Stimulated activated CD4-positive, alpha-beta T cell treated with anti-CD3 and anti-CD28 coated beads, Interleukin-15, amount 100 ng/mL, for 48 hours (primary cell): ENCODE results near the gene HCRTR1.

Experiments used
- DNase-seq, 2 donors: peaks; one replicate each; pipeline ENCODE4 v3.0.0-alpha.2; 2020; ENCODE audit warnings: low read depth in 2 of 2

HCRTR1 gene

DNA sequence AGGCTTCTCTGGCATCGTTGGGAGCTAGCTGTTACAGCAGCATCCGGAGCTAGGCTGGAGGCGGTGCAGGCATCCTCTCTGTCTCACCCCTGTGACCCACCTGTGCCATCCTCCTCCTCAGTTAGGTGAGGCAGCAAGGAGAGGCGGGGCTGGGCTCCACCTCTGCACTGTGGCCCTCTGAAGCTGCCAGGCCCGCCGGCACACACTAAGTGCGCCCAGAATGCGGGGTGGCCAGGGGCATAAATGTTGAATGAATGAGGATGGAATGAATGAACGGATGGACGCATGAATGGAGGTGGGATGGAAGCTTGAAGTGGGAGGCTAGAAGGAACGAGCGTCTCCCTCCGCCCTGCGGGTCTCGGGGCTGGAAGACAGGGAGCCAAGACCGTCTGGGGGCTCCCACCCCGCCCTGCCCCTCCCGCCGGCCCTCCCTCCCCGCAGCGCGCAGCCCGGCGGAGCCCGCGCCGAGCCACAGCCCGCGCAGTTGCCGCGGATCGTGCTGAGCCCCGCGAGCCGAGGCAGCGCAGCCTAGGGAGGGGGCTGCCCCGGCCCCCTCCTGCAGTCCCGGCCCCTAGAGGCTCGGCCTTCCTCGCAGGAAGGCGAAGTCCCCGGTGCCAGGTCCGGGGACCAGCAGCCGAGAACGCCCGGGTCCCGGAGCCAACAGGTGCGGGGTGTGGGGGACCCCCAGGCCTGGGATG, at the start of gene HCRTR1:
Gene HCRTR1 (plus strand): TSS at position 472 of the 698 bp plus-strand sequence. CDS start 1,504 bp downstream, outside the sequence.
- DNase-seq = no peak

DNA sequence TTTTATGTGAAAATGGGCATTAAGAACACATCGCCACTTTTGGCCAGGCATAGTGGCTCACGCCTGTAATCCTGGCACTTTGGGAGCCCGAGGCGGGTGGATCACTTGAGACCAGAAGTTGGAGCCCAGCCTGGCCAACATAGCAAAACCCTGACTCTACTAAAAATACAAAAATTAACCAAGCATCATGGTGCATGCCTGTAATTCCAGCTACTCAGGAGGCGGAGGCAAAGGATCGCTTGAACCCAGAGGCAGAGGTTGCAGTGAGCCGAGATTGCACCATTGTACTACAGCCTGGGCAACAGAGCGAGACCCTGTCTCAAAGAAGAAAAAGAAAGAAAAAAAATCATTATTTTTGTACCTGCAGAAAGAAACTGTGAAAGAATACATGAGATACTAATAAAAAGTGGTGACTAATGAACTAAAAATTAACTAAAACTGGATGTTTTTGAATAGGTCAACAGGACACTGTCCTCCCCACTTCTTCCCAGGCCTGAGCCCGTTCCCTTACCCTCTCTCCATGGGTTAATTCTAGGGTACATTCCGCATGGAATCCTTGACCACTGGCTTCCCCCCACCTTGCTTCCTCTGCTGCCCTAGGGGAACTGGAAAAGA, 49.4 kb upstream of the HCRTR1 start:
- no peak for DNase-seq

DNA sequence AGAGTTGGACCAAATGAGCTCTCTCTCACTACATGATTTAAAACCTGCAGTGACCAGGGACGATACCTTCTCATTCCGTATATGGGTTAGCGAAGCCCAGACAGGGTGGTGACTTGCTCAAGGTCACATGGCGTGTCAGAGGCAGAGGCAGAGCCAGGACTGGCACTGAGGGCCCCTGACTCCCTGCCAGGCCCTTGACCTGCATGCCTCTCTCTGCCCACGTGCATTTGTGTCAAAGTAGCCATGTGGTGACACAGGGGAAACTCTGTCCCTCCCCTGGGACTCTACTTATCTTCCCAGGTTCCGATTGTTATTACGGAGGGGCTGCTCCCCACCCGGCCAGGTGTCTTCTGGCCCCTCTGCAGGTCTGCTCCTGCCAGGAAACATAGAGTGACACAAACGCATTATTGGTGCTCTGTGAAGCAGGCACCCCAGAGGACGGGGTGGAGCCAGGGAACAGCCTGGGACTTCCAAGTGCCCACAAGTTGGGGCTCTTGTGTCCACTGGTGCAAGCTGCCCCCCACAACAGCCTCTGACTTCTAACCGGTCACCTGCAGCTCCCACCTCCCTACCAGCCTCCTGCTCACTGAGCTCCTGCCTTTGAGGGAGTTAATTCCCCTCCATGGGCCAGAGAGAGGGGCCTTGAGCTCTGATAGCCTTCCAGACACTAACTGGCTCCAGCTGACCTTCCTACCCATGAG, 48.4 kb upstream of the HCRTR1 start:
- no peak for DNase-seq

DNA sequence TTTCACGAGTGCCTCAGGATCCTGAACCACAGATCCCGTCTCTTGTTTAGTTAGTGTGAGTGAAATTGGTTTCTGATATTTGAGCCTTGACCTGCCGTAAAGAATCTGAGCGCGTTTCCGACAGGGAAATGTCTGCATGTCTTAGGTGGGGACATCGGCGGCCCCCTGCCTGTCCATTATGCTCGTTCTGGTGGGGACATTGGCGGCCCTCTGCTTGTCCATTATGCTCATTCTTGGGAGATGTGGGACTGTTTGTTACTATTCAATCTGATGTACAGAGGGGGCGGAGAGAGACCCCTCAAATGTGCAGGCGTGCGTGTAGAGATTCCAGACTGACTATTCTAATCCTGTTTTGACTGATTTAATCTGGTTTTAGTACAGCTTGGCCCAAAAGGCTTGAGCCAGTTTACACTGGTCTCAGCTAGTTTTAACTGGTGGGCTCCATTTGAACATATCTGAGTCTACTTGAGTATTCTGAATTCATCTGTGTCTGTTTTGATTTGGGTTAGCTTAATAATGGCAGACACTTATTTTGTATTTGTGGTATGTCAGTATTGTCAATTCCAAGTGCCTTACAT, 47.8 kb upstream of the HCRTR1 start:
- no peak for DNase-seq

DNA sequence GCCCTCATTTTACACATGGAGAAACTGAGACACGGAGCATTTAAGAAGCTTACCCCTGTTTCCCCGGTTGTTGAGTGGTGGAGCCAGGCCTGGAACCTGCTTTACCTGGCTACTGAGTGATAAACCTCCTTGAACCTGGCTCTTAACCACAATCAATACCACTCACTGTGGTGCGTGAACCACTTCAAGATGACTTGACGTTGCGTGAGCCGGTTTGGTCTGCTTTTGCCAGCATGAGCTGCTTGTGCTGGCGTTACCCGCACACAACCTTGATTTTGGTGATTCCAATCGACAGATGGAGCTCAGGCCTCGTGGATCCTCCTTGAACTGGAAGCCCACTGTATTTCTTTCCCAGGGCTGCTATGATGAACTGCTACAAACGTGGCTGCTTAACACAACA, 47.3 kb upstream of the HCRTR1 start:
- no peak for DNase-seq

DNA sequence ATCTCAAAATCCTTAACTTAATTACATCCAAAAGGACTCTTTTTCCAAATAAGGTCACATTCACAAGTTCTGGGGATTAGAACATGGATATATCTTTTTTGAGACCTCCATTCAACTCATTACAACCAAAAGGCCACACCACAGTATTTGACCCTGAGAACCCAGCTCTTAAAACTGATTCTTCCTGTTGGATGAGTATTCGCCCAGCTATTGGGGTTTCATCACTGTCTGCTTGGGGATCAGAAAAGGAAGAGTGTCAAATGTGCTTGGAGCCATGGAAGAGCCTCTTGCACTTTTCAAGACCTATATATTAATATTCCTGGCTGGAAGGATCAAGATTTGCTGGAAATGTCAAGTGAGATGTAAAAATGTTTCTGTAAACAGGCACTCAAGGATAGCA, 46.6 kb upstream of the HCRTR1 start:
- no peak for DNase-seq

DNA sequence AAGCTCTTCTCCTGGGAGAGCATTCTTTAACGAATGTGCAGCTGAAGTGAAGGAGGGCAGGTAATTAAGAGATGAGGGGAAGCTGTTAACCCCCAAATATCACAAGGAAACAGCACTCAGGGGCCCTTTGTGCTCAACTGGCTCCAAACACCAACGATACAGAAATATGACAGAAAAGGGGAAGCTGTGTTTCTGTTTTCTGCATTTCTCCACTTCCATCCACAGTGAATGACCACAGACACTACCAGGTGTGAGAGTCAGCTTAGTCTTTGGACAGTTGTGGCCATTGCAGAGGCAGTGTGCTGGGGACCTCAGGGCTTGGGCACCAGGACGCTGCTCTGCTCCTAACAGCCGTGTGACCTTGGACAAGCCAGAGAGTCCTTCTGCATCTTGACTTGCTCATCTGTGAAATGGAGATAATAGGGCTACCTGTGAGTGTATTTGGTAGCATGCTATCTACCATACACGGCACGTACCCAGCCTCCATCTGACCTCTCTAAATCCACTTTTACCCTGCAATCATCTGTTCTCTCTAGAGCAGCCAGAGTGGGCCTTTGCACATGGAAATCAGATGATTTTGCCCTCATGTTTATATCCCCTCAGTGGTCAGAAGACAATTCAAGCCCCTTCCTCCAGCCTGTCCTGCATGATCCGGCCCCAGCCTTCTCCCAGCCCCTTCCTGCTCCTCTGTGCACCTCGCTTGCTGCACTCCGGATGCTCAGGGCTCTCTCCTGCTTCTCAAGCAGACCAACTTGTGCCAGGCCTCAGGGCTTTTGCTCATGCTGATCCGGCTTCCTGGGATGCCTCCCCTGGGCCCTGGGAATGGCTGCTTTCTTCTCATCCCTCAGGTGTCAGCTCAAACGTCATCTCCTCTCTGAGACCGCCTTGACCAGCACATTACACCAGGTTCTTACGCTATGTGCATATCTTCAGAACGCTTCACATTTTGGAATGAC, 45.9 kb upstream of the HCRTR1 start:
- DNase-seq = no peak

DNA sequence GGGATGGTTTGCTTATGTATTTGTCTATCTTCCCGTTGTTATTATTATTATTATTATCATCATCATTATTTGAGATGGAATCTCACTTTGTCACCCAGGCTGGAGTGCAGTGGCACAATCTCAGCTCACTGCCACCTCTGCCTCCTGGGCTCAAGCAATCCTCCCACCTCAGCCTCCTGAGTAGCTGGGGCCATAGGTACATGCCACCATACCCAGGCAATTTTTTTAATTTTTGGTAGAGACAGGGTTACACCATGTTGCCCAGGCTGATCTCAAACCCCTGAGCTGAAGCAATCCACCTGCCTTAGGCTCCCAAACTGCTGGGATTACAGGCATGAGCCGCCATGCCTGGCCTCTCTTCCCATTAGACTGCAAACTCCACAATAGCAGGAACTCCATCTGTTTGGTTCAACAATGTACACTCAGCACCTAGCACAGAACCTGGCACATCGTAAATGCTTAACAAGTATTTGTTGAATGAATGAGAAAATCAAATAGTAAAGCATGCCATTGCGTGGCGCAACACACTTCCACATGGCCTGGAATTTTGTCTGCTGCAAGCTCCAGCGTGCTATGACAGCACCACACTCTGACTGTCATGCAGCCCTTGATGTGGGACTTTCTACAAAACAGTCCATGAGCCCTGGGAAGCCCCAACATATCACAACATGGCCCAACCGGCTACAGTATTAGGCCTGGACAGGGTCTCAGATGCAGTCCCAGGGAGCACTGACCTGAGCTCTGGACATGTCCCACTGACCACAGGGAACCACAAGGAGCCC, 45.0 kb upstream of the HCRTR1 start:
- no peak for DNase-seq

DNA sequence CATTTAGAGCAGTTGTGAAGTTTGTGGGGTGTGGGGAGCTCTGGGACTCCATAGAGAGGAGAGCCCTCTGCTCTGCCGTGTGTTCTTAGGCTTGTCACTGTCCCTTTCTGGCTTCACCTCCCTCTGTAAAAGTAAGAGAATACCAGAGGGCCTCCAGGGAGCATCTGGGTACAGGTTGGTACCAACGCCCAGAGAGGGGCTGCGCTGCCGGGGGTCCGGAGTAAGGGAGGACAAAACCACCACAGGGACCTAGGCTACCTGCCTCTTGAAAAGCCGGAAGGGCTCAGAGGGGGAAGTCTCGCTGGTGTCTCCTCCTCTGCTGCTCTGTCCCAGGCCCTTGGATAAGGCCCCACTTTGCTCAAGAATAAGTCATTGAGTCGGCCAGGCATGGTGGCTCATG, 44.2 kb upstream of the HCRTR1 start:
- DNase-seq = no peak

DNA sequence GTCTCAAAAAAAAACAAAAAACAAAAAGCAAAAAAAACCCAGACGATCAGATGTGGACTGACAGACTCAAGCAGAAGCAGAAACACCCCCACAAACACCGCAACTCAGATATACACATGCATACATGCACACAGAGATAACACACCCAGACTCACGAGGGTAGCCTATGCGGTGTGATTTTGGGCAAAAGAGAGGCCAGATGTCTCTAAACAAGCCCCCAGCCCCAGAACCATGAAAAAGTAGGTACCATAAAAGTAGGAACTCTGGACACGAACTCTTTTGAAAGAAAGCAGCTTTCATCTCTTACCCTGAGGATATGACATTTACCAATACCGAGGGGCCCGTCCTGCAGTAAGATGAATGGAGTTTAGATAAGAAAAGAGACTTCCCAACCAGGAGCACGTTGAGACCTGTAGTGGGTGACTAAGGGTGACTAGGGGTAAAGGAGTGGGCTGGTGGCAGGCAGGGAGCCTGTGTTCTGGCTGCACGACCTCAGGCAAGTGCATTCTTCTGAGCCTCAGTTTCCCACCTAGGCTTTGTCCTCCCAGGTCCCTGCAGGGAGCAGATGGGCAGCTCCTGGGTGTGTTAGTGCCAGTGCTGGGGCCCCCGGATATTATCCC, 42.6 kb upstream of the HCRTR1 start:
- no peak for DNase-seq

DNA sequence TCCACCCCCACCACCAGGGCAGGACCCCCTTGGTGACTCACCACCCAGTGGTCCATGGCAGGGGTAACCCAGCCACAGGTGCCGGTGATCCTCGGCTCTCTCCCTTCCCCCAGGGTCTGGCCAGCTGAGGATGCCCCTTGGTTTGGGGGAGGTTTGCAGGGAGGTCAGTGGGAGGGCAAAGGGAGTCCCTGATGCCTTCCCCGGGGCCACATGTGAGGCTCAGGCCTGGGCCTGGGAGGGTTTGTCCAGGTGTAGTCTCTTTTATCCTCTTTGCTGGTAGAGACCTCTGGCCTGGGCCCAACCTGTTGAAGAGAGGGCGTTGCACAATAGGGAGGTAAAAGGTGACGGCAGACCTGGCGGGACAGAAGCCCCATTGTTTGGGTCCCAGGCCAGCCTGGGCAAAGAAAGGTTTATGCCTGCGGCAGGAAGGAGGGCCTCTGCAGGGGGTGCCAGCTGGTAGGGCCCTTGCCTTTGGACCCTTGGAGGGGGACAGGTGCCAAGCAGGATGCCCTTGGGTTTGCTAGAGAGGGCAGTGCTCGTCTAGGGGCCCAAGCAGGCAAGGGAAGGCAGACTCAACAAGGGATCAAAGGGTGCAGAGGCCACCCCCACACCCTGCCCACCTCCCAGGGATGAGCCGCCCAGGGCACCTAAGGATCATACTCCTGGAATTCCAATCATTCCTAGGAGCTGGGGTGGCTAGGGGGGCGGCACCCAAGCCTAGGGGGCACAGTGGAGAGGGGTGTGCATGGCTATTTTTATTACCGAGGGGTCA, 41.9 kb upstream of the HCRTR1 start:
- no peak for DNase-seq

DNA sequence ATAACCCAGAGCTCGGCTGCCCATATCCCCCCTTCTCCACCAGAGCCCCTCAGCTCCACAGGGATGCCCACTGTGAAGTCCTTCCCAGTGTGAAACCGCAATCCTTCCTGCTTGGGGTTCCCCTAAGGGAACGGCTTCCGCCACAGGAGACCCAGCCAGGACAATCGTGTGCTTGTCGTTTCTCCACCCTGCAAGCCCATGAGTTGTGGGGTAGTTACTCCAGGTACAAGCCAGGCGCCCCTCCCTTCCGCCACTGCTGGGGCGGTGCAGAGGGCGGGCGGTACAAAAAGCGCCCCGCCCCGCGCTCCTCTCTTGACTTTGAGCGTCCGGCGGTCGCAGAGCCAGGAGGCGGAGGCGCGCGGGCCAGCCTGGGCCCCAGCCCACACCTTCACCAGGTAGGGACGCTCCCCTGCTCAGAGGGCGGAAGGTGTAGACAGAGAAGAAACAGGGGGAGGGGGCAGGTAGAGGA, 41.3 kb upstream of the HCRTR1 start, which contains the start of gene TINAGL1:
Gene TINAGL1 (plus strand): TSS at position 315 of the 469 bp plus-strand sequence. CDS start 634 bp downstream, outside the sequence.
- DNase-seq = no peak

DNA sequence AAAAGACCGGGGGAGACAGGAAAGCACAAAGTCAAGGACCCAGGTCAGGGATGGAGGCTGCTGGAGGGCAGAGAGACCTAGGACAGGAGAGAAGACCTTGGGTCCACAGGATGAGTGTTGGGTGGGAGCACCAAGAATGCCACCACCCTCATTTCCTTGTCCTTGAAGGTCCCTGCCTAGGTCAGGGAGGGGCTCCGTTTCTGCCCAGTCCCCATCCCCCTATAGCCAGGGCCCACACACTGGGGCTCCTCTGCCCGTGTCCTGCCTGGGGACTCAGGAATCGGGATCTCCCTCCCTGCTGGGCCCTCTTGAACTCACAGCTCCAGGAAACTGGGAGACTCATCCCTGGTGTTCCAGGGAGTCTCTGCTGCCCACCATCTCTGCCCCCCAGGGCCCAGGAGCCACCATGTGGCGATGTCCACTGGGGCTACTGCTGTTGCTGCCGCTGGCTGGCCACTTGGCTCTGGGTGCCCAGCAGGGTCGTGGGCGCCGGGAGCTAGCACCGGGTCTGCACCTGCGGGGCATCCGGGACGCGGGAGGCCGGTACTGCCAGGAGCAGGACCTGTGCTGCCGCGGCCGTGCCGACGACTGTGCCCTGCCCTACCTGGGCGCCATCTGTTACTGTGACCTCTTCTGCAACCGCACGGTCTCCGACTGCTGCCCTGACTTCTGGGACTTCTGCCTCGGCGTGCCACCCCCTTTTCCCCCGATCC, 40.6 kb upstream of the HCRTR1 start:
- no peak for DNase-seq

DNA sequence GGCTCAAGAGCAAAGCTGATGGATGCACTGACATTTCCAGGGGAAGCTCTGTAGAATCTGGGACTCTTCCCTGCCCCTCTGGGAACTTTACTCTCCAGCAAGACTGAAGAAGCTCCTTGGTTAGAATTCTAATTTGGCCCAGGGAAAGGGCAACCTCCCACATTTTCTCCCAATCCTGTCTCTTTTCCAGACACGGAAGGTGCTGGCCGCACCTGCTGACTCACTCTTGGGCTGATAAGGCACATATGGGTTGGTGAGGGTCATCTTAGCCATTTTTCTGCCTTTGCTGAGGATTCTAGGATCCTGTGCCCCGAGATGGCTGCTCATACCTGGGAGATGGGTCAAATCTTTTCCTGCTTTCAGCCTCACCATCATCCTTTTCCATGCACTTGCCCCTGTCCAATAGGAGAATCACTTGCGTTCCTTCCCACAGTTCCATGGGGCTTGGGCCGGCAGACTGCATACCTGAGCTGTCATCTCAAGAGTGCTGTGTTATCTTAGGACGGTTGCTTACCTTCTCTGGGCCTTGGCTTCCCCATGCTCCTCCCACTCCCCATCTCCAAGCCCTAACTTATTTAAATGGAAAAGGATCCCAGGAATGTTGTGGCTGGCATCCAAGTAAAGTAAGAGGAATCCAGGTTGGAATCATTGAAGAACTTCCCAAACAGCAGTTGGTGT, 39.8 kb upstream of the HCRTR1 start:
- no peak for DNase-seq

DNA sequence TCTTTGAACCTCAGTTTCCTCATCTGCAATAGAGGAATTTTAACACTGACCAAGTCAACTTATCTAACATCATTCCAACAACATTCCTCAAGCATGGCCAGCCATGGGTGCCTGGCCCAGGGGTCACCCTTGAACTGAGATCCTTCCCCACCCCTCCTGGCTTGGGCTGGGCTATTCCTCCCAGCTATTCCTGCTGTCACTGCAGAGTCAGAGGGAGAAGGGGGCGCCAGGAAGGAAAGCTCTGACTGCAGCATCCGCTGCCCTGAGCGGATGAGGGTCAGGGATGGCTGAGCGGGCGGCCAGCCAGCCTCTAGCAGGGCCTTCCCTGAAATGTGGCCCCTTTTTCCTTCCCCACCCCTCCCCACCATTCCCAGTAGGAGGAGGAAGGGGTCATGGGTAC, 38.1 kb upstream of the HCRTR1 start:
- DNase-seq = no peak

DNA sequence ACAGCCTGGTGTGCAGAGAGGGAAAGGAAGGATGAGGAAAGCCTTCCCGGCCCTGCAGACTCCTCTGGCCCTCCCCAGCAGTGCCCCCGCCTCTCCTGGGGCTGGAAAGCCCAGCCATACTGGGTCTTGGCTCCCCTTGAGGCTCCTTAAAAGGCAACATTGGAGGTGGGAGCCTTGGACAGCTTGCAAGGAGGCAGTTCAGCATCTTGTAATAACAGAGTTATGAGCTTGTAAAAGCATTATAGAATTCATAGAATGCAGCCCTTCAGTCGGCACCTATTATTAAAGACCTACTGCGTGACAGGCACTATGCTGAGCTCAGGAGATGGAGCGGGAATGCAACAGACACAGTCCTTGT, 37.0 kb upstream of the HCRTR1 start:
- DNase-seq = no peak

DNA sequence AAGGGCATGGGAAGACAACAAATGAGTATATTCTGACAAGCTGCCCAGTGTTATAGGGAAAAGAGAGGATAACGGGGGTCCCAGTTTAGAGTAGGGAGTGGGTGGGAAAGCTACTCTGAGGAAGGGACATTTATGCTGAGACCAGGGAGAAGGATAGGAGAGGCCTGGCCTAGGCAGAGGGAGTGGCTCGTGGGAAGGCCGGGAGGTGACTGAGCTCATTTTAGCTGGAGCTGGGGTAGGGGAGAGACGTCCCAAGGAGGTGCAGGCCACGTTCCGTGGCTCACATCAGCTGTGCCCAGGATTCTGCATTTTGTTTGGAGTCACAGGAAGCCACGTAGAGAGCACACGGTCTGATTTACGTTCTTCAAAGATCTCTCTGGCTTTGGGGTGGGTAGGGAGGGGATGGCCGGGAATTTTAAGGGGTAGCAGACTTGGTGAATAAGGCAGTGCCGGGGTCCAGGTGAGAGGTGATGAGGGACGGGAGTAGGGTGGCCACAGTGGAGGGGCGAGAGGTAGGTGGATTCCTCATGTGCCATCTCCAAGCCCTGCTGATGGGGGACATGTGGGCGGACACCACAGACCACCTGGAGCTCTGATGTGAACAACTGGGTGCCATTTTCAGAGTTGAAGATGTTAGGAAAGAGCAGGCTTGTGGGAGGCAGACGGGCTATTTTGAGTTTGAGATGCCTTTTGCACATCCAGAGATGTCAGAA, 36.4 kb upstream of the HCRTR1 start:
- DNase-seq = no peak
